H1 (cell line): ENCODE results near the gene REM2. TPM values are rescaled to one million over a fixed set of nuclear protein-coding genes. Genes with fewer than 3 reads are reported as not detected.

Source experiments
- CTCF ChIA-PET: fragments of 300-600 bp; sonication (Branson Sonifier 250); formaldehyde crosslinking; loops from one replicate; lab custom pipeline; 2021; ENCODE audit not compliant: partially characterized antibody; lab: Charles Lee
- POLR2A ChIA-PET: fragments of 300-600 bp; sonication (Branson Sonifier 250); formaldehyde crosslinking; loops from one replicate; lab custom pipeline; 2021; ENCODE audit warnings: inconsistent platforms; ENCODE audit not compliant: partially characterized antibody; lab: Charles Lee
- DNase-seq, 2 experiments: peaks; one replicate each; pipeline versions ENCODE4 v3.0.0 to v3.0.0-alpha.2; 2010 to 2022; ENCODE audit warnings: low spot score in 2 of 2, low read depth in 1 of 2, mixed read lengths in 1 of 2
- FAIRE-seq: peaks from 2 replicates; lab custom pipeline; 2011; peaks lifted over from hg19 to GRCh38; lab: Jason Lieb, UNC
- H2AFZ ChIP-seq: 2 replicates; pipeline ENCODE4 v1.8.1; 2012; ENCODE audit warnings: low read length, inconsistent platforms
- H2AK5ac ChIP-seq: 2 replicates; pipeline ENCODE4 v1.6.1; 2013; ENCODE audit warnings: low read depth, low read length
- H2BK120ac ChIP-seq: replicated peaks from 2 replicates; pipeline ENCODE3; 2013; ENCODE audit warnings: low read depth, low read length, inconsistent platforms
- H2BK12ac ChIP-seq: 2 replicates; pipeline ENCODE4 v1.6.1; 2013; ENCODE audit warnings: low read depth, low read length
- H2BK15ac ChIP-seq: 2 replicates; pipeline ENCODE4 v1.6.1; 2013; ENCODE audit warnings: low read length
- H2BK20ac ChIP-seq: 2 replicates; pipeline ENCODE4 v1.6.1; 2013; ENCODE audit warnings: low read length
- H2BK5ac ChIP-seq: 2 replicates; pipeline ENCODE4 v1.6.1; 2013; ENCODE audit warnings: low read depth, low read length
- H3K14ac ChIP-seq: 2 replicates; pipeline ENCODE4 v1.6.1; 2013; ENCODE audit warnings: inconsistent platforms; ENCODE audit not compliant: insufficient read length
- H3K18ac ChIP-seq: 2 replicates; pipeline ENCODE4 v1.6.1; 2013; ENCODE audit warnings: low read length; ENCODE audit errors: extremely low read depth
- H3K23ac ChIP-seq: 2 replicates; pipeline ENCODE4 v1.6.1; 2013; ENCODE audit warnings: inconsistent platforms; ENCODE audit not compliant: insufficient read length
- H3K23me2 ChIP-seq: 2 replicates; pipeline ENCODE4 v1.6.1; 2013; ENCODE audit warnings: low read depth, low read length
- H3K27ac ChIP-seq: 2 replicates; pipeline ENCODE4 v1.6.1; 2011; ENCODE audit warnings: low read depth, low read length, inconsistent platforms
- H3K27me3 ChIP-seq, 4 experiments: replicated peaks in 1 of 4; 1 replicate in 1 of 4; 2 replicates in 3 of 4; pipeline versions ENCODE4 v1.6.1 to v1.8.1; 2011 to 2013; ENCODE audit warnings: low read length in 3 of 4, mild to moderate bottlenecking in 3 of 4, inconsistent platforms in 2 of 4, mixed read lengths in 2 of 4, moderate library complexity in 1 of 4; ENCODE audit not compliant: control insufficient read depth in 3 of 4, insufficient read depth in 3 of 4; ENCODE audit errors: extremely low read depth in 1 of 4
- H3K36me3 ChIP-seq, 4 experiments: 2 replicates each; pipeline versions ENCODE4 v1.6.1 to v1.8.1; 2011 to 2013; ENCODE audit warnings: mild to moderate bottlenecking in 4 of 4, low read length in 3 of 4, moderate library complexity in 2 of 4, control low read depth in 1 of 4, inconsistent platforms in 1 of 4; ENCODE audit not compliant: insufficient read depth in 4 of 4, control insufficient read depth in 2 of 4
- H3K4ac ChIP-seq: replicated peaks from 2 replicates; pipeline ENCODE3; 2013; ENCODE audit warnings: low read length, low read depth, mixed read lengths, inconsistent platforms; ENCODE audit not compliant: insufficient read length
- H3K4me1 ChIP-seq, 4 experiments: replicated peaks in 1 of 4; 1 replicate in 1 of 4; 2 replicates in 3 of 4; pipeline versions ENCODE4 v1.6.1 to v1.8.1; 2011 to 2013; ENCODE audit warnings: low read length in 3 of 4, inconsistent platforms in 2 of 4, mixed read lengths in 1 of 4; ENCODE audit not compliant: insufficient read depth in 4 of 4, control insufficient read depth in 3 of 4
- H3K4me2 ChIP-seq, 2 experiments: 2 replicates each; pipeline versions ENCODE4 v1.6.1 to v1.8.1; 2011 to 2013; ENCODE audit warnings: low read depth in 2 of 2, low read length in 2 of 2, control low read depth in 1 of 2, inconsistent platforms in 1 of 2, mild to moderate bottlenecking in 1 of 2; ENCODE audit not compliant: insufficient read depth in 1 of 2
- H3K4me3 ChIP-seq, 4 experiments: fragments of 200-600, 300-600 bp in 1 of 4; sonication (generic), shearing (Covaris generic), sonication (Bioruptor Twin) in 1 of 4; 2 replicates each; pipeline versions ENCODE4 v1.5.1 to v1.8.1; 2011 to 2016; ENCODE audit warnings: low read length in 4 of 4, low read depth in 3 of 4, control low read depth in 2 of 4, inconsistent platforms in 2 of 4, mild to moderate bottlenecking in 2 of 4, mixed read lengths in 1 of 4, moderate library complexity in 1 of 4; ENCODE audit not compliant: insufficient read depth in 2 of 4; ENCODE audit errors: extremely low read depth in 1 of 4
- H3K56ac ChIP-seq: replicated peaks from 2 replicates; pipeline ENCODE3; 2013; ENCODE audit warnings: low read depth, mild to moderate bottlenecking, mixed read lengths, low read length, inconsistent platforms; ENCODE audit not compliant: insufficient read length
- H3K79me1 ChIP-seq: 2 replicates; pipeline ENCODE4 v1.6.1; 2013; ENCODE audit warnings: low read depth, low read length, control low read depth
- H3K79me2 ChIP-seq, 2 experiments: 2 replicates each; pipeline versions ENCODE4 v1.6.1 to v1.8.1; 2012 to 2013; ENCODE audit warnings: low read length in 2 of 2, mild to moderate bottlenecking in 2 of 2, inconsistent platforms in 1 of 2; ENCODE audit not compliant: insufficient read depth in 2 of 2, control insufficient read depth in 1 of 2
- H3K9ac ChIP-seq, 4 experiments: replicated peaks in 1 of 4; 1 replicate in 1 of 4; 2 replicates in 3 of 4; pipeline versions ENCODE4 v1.6.1 to v1.8.1; 2011 to 2013; ENCODE audit warnings: low read depth in 3 of 4, low read length in 3 of 4, control low read depth in 2 of 4, mild to moderate bottlenecking in 2 of 4, moderate library complexity in 2 of 4, inconsistent platforms in 1 of 4; ENCODE audit errors: extremely low read depth in 1 of 4
- H3K9me3 ChIP-seq, 2 experiments: 2 replicates each; pipeline versions ENCODE4 v1.6.1 to v1.8.1; 2012 to 2013; ENCODE audit warnings: mild to moderate bottlenecking in 2 of 2, moderate library complexity in 2 of 2, control low read depth in 1 of 2, inconsistent platforms in 1 of 2, low read depth in 1 of 2, low read length in 1 of 2, mixed read lengths in 1 of 2; ENCODE audit not compliant: insufficient read depth in 2 of 2
- H4K20me1 ChIP-seq, 2 experiments: replicated peaks in 1 of 2; 2 replicates each; pipeline versions ENCODE3 to v1.8.1; 2011 to 2013; ENCODE audit warnings: inconsistent platforms in 2 of 2, low read length in 2 of 2, mild to moderate bottlenecking in 1 of 2; ENCODE audit not compliant: insufficient read depth in 2 of 2, control insufficient read depth in 1 of 2
- H4K5ac ChIP-seq: 2 replicates; pipeline ENCODE4 v1.6.1; 2013; ENCODE audit warnings: low read length, low read depth, mixed read lengths, inconsistent platforms; ENCODE audit not compliant: insufficient read length
- H4K8ac ChIP-seq: 2 replicates; pipeline ENCODE4 v1.8.0; 2013; ENCODE audit warnings: mild to moderate bottlenecking, moderate library complexity, low read length, inconsistent platforms; ENCODE audit not compliant: insufficient read depth; ENCODE audit errors: extremely low read depth
- H4K91ac ChIP-seq: replicated peaks from 2 replicates; pipeline ENCODE3; 2013; ENCODE audit warnings: low read length, mixed read lengths, inconsistent platforms; ENCODE audit not compliant: insufficient read length
- CBX5 ChIP-seq: fragments of 300-800, 300-1000 bp; sonication (generic); IDR thresholded peaks from 2 replicates; pipeline ENCODE4 v1.7.1; 2016; ENCODE audit warnings: antibody characterized with exemption, low read length, low read depth
- SAP30 ChIP-seq: fragments of 300-600 bp; sonication (generic); IDR thresholded peaks from 2 replicates; pipeline ENCODE4 v1.7.1; 2012; ENCODE audit warnings: low read length, moderate library complexity, mild to moderate bottlenecking, inconsistent platforms; ENCODE audit not compliant: insufficient read depth, insufficient replicate concordance
- SIX5 ChIP-seq: IDR thresholded peaks from 2 replicates; pipeline ENCODE4 v1.6.1; 2011; ENCODE audit warnings: mild to moderate bottlenecking, low read depth, low read length
- ZNF274 ChIP-seq: IDR thresholded peaks from 2 replicates; pipeline ENCODE4 v1.7.0; 2012; ENCODE audit warnings: low read length, borderline replicate concordance; ENCODE audit errors: extremely low read depth
- WGBS, 2 experiments: shearing (Covaris generic) in 1 of 2; methylation state at CpG; one replicate each; pipeline versions ENCODE4 v1.1.6 to v1.1.7; 2013 to 2015; ENCODE audit warnings: low lambda C conversion rate in 2 of 2, mixed read lengths in 2 of 2, inconsistent platforms in 1 of 2, low coverage in 1 of 2, missing lambda C conversion rate in 1 of 2; ENCODE audit not compliant: insufficient replicate concordance in 2 of 2, insufficient coverage in 1 of 2, insufficient read length in 1 of 2; ENCODE audit errors: extremely low coverage in 1 of 2, missing lambda C conversion rate in 1 of 2; 5-methylcytosine and 5-hydroxymethylcytosine counted together
- polyA plus RNA-seq, 7 experiments: library from polyadenylated mRNA; depleted of rRNA in 3 of 7; stranded (reverse) in 5 of 7; unstranded in 2 of 7; fragments of >200 nt in 5 of 7; fragments of 200-250 nt in 2 of 7; gene quantifications; 1 replicate in 5 of 7; 2 replicates in 1 of 7; 4 replicates in 1 of 7; pipeline versions ENCODE4 v1.2.1 to v1.2.3, GENCODE V29; 2011 to 2013; ENCODE audit warnings: missing spikeins in 2 of 7, mixed read lengths in 2 of 7
- total RNA-seq: library from RNA; stranded (reverse); fragmentation: NEBNext Ultra II Directional; extraction: Animal tissue kit (Norgen Biotek cat#: 25700); gene quantifications from 2 replicates; pipeline ENCODE4 v1.2.1, GENCODE V29; 2021

REM2 gene
- total and polyA plus RNA-seq, 2 of the 8 experiments (the other 6 are each of a cell fraction or from before 2014, with no cell fraction given), result 1.00 to 1.1 TPM

GRCh38 chr14:22846811-22847307 is 36.2 kb upstream of the REM2 start:
- 0 out of 2 replicates have a peak overlapping the region, but pooled peaks have one; percentile 9 for H2BK12ac ChIP-seq
- H2AK5ac ChIP-seq, result no peak overlapping the region
- no peak overlapping the region for H3K14ac ChIP-seq
- no peak overlapping the region for H3K4ac ChIP-seq
- no peak overlapping the region for H3K4me2 ChIP-seq
- H3K56ac ChIP-seq, result no peak overlapping the region
- H4K91ac ChIP-seq, result peak overlapping the region; percentile 44
- no peak overlapping the region for H2BK120ac ChIP-seq
- no peak overlapping the region; a peak in 1 of 7 replicates for H3K9ac ChIP-seq
- no peak overlapping the region for H3K4me3 ChIP-seq
- DNase-seq (no peak), FAIRE-seq (no peak)
- H3K79me1 ChIP-seq, result no peaks in the 10 kb centered on the region
- no peaks in the 10 kb centered on the region for H3K79me2 ChIP-seq
- H3K9me3 ChIP-seq, result no peaks in the 10 kb centered on the region
- 0 out of 2 replicates have a peak overlapping the region, but pooled peaks have one; percentile 81 for H2BK15ac ChIP-seq
- no peaks in the 10 kb centered on the region for H3K23me2 ChIP-seq
- no peak overlapping the region for H3K23ac ChIP-seq
- H2BK20ac ChIP-seq, result no peak overlapping the region
- peaks cover 0 to 2% of the 10 kb centered on the region in 2 experiments for H4K20me1 ChIP-seq
- peaks cover 4 to 39% (median 25%) of the 10 kb centered on the region in 4 experiments; a peak in 7 of 8 replicates for H3K36me3 ChIP-seq
- no peak overlapping the region for H2BK5ac ChIP-seq
- no peak overlapping the region for H3K27ac ChIP-seq
- no peak overlapping the region; the same call in 1 of the 2 replicates for H3K18ac ChIP-seq
- H2AFZ ChIP-seq, result no peak overlapping the region
- CTCF ChIA-PET, result interaction anchor here (1.0 to 56.0 kb wide), 4 partner anchors 9 to 277 kb away, joined by 3 to 1562 read pairs (median 6); partner anchors contain the start of genes MMP14, MRPL52 and SLC7A7
- 76% methylated on average over 6 of the region's 11 CpGs; no CpG with 5 or more reads in 1 of the 2 experiments for WGBS, 2 experiments
- H4K8ac ChIP-seq, result 0 out of 2 replicates have a peak overlapping the region, but pooled peaks have one; percentile 42
- no peaks in the 10 kb centered on the region for H3K27me3 ChIP-seq
- H3K4me1 ChIP-seq, result peaks cover 4 to 20% (median 10%) of the 10 kb centered on the region in 4 experiments
- H4K5ac ChIP-seq, result no peak overlapping the region
- POLR2A ChIA-PET, result interaction anchor here (2.7 to 13.9 kb wide), 2 partner anchors 13 to 25 kb away, joined by 9 to 203 read pairs; partner anchors contain the start of genes MMP14 and MRPL52
- TF ChIP-seq ZNF274 (no peak), SIX5 (no peak), CBX5 (no peak), SAP30 (no peak)
